ENCODE measurements around the gene INPP4A. TPM values are rescaled to one million over a fixed set of nuclear protein-coding genes. Genes with fewer than 3 reads are reported as not detected.

Gene INPP4A
- total and polyA plus RNA-seq, 9 of the 15 experiments (the other 6 are each of a cell fraction or from before 2014, with no cell fraction given): 1.8 to 15.7 (median 8.3) TPM

- TF ChIP-seq CBX3 (IDR thresholded peaks at IDR 0.05; ENCODE audit: borderline replicate concordance in 1 of 2, low read length in 2 of 2) (no peak), ASH1L (IDR thresholded peaks at IDR 0.05; ENCODE audit: borderline replicate concordance, low read depth, partially characterized antibody) (no peak), ATF4 (CRISPR knock-in tag; IDR thresholded peaks at IDR 0.05) (no peak), PCBP1 (IDR thresholded peaks at IDR 0.05; ENCODE audit: low read depth, low read length, poor library complexity, severe bottlenecking) (no peak), RBM15 (IDR thresholded peaks at IDR 0.05; ENCODE audit: insufficient read depth, low read length) (no peak), SMAD4 (CRISPR knock-in tag; conservative IDR thresholded peaks at IDR 0.05) (peak; percentile 86; the same call in 1 of the 2 replicates), ELK1 (CRISPR knock-in tag; IDR thresholded peaks at IDR 0.05) (no peak), MBD2 (IDR thresholded peaks at IDR 0.05; ENCODE audit: borderline replicate concordance, low read depth) (0 out of 2 replicates have a peak, but pooled peaks have one; percentile 14), TCF3 (CRISPR knock-in tag; IDR thresholded peaks at IDR 0.05) (peak; percentile 85), ZBTB1 (CRISPR knock-in tag; IDR thresholded peaks at IDR 0.05; ENCODE audit: borderline replicate concordance, low read depth) (no peak), GATA2 (CRISPR knock-in tag; IDR thresholded peaks at IDR 0.05) (peak; percentile 80), ETV5 (CRISPR knock-in tag; IDR thresholded peaks at IDR 0.05; ENCODE audit: low read depth) (no peak), ZC3H8 (IDR thresholded peaks at IDR 0.05) (no peak), TCF15 (CRISPR knock-in tag; IDR thresholded peaks at IDR 0.05) (no peak), NR4A1 (CRISPR knock-in tag; IDR thresholded peaks at IDR 0.05) (no peak), NR4A1 (tag; IDR thresholded peaks at IDR 0.05) (0 out of 2 replicates have a peak, but pooled peaks have one; percentile 70), ZNF324 (CRISPR knock-in tag; IDR thresholded peaks at IDR 0.05) (no peak), ZBTB17 (CRISPR knock-in tag; IDR thresholded peaks at IDR 0.05) (no peak), XRCC4 (IDR thresholded peaks at IDR 0.05; ENCODE audit: extremely low read depth, insufficient read depth, insufficient read length) (no peak), CTBP1 (IDR thresholded peaks at IDR 0.05; ENCODE audit: borderline replicate concordance) (peak; percentile 71; the same call in 1 of the 2 replicates), SIX5 (IDR thresholded peaks at IDR 0.05; ENCODE audit: borderline replicate concordance in 1 of 2, insufficient read depth in 1 of 2, low read depth in 1 of 2, low read length in 2 of 2) (no peak)
- TF ChIP-seq, protein P1, sequence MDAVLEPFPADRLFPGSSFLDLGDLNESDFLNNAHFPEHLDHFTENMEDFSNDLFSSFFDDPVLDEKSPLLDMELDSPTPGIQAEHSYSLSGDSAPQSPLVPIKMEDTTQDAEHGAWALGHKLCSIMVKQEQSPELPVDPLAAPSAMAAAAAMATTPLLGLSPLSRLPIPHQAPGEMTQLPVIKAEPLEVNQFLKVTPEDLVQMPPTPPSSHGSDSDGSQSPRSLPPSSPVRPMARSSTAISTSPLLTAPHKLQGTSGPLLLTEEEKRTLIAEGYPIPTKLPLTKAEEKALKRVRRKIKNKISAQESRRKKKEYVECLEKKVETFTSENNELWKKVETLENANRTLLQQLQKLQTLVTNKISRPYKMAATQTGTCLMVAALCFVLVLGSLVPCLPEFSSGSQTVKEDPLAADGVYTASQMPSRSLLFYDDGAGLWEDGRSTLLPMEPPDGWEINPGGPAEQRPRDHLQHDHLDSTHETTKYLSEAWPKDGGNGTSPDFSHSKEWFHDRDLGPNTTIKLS (IDR thresholded peaks at IDR 0.05; ENCODE audit: borderline replicate concordance, low read depth): no peak
- TF ChIP-seq, protein P2, sequence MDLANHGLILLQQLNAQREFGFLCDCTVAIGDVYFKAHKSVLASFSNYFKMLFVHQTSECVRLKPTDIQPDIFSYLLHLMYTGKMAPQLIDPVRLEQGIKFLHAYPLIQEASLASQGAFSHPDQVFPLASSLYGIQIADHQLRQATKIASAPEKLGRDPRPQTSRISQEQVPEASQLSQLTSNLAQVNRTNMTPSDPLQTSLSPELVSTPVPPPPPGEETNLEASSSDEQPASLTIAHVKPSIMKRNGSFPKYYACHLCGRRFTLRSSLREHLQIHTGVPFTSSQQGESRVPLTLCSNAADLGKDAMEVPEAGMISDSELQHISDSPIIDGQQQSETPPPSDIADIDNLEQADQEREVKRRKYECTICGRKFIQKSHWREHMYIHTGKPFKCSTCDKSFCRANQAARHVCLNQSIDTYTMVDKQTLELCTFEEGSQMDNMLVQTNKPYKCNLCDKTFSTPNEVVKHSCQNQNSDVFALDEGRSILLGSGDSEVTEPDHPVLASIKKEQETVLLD (IDR thresholded peaks at IDR 0.05): no peak
Observed at GRCh38 chr2:98507891-98508708, 63.4 kb downstream of the INPP4A start (continued).
